Measurements from ENCODE around the gene EFCAB6.

Gene EFCAB6

DNA sequence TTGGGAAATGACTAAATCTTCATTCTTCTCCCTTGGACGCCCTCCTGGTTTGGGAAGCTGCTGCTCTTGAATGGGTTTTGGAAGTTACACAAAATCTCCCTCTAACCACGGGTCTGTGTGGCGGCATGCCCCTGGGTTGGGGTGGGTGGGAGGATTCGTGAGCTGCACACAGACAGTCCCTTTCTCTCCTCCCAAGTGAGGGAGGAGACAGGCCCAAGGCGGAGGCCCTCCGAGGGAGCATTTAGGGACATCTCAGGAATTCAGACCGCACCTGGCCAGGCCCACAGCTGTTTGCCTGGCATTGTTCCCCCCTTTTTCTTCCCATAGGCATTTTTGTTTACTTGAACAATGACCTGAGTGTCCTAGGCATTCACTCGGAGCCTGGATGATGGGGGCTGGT, 306.2 kb downstream of the EFCAB6 start:
- no peak for DNase-seq (ENCODE audit: low read depth in 3 of 3)

DNA sequence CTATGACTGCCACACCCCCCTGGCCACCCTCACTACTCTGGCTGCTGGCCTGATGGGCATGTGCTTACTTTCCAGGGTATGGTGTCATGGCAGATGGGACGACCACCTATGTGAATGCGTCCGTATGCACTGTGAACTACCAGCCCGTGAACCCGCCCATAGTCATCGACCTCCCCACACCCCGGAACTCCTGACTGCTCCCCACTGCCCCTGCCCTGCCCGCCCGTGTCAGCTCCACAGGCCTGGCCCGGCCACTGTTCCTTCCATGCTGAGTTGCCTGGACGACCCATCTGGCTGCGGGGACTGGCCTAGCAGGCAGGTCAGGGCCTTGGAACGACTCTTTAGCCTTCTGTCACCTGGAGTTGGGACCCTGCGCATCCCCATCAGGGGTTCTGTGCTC, 306.7 kb downstream of the EFCAB6 start:
- DNase-seq (ENCODE audit: low read depth in 3 of 3) = no peak

DNA sequence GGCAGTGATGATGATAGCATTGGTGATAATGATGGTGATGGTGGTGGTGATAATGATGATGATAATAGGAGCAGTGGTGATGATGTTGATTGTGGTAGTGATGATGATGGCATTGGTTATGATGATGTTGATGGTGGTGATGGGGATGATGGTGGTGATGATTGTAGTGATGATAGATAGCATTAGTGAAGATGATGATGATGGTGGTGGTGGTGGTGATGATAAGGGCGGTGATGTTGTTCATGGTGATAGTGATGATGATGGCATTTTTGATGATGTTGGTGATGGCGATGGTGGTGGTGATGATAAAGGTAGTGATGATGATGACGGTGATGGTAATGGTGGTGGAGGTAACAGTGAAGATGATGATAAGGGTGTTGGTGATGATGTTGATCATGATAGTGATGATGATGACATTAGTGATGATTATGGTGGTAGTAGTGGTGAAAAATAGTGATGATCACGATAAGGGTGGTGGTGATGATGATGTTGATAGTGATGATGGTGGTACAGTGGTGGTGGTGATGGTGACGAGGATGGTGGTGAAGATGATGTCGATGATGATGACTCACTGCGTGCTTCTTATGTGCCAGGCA, 307.3 kb downstream of the EFCAB6 start:
- no peak for DNase-seq (ENCODE audit: low read depth in 3 of 3)

DNA sequence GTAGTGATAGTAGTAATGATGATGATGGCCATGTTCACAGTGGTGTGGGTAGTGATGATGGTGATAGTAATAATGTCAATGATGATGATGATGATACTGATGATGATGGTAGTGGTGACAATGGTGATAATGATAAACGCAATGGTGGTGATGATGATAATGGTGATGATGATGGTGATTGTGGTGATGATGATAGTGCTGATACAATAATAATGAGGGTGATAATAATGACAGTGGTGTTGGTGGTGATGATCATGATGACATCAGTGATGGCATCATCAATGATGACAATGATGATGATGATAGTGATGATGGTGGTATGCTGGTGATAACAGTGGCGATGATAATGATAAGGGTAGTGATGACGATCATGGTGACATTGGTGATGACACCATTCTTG, 308.0 kb downstream of the EFCAB6 start:
- no peak for DNase-seq (ENCODE audit: low read depth in 3 of 3)

DNA sequence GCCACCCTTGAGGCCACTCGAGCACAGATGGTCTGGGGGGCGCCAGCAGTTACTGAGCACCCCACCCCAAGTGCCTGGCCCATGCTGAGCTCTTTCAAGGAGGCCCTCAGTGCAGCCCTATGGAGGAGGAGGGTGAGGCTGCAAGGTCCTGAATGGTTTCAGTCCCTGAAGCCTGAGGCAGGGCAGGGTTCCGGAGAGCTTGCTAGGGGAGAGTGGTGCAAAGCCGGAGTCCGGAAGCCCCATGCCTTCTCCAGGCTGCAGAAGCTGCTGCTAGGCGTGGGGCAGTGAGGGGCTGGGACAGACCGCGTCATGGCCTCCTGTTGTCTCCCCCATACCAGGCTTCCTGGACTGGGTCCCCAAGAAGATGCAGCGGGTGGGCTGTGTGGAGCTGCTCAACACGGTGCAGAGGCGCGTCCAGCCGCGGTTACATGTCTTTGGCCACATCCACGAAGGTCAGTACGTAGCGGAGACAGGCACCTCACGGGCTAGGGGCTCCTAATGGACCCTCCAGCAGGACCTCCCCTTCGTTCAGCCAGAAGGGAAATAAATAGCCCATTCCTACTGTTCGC, 309.7 kb downstream of the EFCAB6 start:
- no peak for DNase-seq (ENCODE audit: low read depth in 3 of 3)

DNA sequence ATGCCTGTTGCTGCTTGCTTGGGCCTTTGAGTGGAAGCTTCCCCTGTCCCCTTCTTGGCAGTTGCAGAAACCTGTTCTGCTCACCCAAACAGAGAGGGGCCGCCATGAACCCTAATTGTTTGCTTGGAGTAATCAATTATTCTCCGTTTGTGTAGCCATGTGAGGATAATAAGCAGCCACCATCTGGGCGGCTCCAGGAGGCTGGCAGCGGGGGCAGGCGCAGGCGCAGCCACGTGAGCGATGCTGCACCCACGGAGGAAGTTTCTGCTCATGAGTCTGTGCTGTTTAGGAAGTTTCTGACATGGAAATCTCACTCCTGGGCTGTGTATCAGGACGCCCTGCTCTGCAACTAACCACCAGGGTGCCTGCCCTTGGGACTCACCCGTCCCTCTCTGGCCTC, 310.2 kb downstream of the EFCAB6 start:
- DNase-seq (ENCODE audit: low read depth in 3 of 3) = no peak

DNA sequence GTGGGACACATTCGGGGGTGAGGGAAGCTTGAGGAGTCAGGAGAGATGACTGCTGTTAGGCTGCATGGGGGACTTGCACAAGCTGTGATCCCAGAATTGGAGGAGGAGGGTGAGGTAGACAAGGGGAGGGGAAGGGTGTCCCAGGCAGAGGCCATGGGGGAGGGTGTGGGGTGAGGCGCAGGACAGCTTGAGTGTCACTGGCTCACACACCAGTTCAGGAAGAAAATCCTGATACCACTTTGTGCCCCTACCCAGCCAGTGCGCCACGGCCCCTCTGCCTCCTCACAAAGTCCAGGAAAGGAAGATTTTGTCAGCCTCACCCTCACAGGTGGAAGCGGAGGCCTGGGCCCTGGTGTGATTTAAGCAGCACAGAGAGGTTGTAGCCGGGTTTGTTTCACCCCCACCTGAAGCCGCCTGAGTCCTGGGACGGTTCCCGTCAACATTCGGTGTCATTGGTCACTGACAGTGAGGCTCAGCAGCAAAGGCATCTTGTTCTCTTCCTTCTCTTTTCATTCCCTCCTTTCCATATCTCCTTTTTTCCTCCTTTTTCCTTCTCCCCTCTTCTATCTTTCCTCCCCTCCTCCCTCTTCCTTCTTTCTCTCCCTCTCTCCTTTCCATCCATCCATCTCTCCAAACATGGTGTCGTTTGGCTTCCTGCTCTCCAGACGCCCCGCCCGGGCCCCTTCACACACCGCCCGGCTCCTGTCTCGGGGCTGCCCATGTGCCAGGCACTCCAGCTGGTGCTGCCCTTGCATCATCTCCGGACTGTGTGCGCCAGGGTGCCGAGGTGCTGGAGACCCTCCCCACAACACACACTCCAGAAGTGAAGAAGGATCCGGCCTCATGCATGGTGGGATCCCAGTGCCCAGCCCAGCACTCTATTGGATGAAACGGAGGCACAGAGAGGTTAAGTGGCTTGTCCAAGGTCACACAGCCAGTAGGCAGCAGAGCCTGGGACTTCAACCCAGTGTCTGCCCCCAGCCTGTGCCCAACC, 311.0 kb downstream of the EFCAB6 start:
- DNase-seq (ENCODE audit: low read depth in 3 of 3) = no peak

DNA sequence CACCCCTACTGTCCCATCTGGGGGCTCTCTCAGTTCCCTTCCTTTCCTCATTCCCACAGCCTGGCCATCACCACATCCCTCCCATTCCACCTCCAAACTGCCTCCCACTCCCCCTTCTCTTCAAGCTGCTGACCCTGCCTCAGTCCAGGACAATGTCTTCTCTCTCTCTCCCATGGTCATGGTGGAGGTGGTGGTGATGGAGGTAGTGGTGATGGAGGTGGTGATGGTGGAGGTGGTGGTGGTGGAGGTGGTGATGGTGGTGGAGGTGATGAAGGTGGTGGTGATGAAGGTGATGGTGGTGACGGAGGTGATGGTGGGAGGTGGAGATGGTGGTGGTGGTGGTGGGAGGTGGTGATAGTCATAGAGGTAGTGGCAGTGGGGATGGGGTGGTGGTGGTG, 313.2 kb downstream of the EFCAB6 start:
- no peak for DNase-seq (ENCODE audit: low read depth in 3 of 3)

DNA sequence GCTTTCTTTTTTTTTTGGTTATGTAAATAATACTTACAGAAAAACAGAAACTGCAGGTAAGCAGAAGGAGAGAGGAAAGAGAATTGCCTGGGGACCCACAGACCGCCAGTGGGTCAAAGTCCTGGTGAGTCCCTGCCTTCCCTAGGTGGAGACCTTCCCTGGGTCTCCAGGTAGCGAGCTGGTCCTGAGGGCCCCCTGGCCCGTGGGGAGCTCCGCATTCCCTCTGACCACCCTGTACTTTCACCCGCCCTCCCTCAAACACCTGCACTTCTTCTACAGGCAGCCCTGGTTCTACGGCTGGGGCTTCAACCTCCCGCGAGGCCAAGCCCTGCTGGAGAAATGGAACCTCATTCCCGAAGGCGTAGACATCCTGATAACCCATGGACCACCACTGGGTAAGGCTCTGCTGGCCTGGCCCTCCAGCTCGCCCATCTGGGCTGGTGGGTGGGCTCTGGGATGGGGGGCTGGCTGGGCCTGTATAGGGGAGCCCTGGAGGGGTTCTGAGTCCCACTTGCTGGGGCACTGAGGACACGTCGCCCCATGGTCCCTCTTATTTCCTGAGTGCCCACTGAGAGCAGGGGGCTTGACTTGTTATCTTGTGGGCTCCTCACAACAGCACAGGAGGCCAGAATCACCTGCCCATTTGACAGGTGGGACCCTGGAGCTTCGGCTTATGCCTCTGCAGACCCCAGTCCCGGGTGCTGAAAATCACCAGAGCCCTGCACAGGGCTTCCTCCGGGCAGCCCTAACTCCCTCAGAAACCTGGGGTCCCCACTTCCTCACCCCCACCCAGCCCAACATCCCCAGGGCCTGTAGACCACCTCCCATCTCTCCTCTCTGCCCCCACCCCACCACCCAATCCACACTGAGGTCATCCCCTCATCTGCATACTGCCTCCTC, 313.9 kb downstream of the EFCAB6 start:
- no peak for DNase-seq (ENCODE audit: low read depth in 3 of 3)

DNA sequence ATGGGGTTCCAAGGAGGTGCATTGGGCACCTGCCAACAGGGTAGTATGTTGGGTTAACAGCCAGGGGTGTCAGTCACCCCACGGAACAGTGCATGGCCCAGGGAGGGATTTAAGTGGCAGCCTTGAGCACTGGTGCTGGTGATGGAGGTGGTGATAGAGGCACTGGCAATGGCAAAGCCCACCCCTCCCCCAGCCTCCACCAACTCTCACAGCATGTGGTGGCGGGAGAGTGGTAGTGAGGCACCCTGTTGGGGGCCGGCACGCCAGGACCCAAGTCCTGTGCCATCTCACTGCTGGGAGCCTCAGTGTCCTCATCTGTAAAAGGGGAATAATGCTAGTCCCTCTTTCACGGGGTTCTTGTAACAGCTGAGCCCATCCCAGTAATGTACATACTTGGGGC, 318.8 kb downstream of the EFCAB6 start:
- DNase-seq (ENCODE audit: low read depth in 3 of 3) = no peak

DNA sequence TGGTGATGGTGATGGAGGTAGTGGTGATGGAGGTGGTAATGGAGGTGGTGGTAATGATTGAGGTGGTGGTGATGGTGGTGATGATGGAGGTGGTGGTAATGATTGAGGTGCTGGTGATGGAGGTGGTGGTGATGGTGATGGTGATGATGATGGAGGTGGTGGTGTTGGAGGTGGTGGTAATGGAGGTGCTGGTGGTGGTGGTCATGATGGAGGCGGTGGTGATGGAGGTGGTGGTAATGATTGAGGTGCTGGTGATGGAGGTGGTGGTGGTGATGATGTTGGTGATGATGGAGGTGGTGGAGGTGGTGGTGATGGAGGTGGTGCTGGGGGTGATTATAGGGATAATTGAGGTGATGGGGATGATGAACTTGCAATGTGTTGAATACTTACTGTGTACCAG, 320.4 kb downstream of the EFCAB6 start:
- no peak for DNase-seq (ENCODE audit: low read depth in 3 of 3)

DNA sequence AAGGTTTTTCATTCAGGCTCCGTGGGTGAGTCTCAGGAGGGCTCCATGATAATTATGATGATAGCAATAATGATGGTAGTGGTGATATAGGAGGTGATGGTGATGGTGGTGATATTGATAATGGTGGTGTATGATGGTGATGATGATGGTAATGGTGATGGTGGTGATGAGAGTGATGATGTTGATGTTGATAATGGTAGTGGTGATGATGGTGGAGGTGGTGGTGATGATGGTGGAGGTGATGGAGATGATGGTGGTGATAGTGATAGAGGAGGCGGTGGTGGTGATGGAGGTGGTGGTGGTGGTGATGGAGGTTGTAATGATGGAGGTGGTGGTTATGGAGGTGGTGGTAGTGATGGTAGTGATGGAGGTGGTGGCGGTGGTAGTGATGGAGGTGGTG, 320.9 kb downstream of the EFCAB6 start:
- DNase-seq (ENCODE audit: low read depth in 3 of 3) = no peak

DNA sequence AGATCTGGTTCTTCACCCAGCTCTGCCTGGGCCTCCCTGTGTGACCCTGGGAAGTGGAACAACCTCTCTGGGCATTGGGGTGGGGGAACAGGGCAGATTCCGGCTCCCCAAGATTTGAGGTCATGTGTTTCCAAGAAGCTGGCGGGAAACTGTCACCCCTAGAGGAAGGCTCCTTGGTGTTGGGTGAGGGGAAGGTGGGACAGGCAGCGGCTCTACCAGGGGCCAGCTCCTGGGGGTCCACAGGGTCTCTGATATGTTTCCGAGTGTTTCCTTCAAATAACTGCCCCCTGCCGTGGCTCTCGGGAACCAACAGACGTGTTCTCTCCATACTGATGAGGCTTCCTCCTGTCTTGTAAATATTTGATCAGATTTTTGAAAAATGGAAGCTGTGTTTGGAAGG, 321.8 kb downstream of the EFCAB6 start:
- no peak for DNase-seq (ENCODE audit: low read depth in 3 of 3)

DNA sequence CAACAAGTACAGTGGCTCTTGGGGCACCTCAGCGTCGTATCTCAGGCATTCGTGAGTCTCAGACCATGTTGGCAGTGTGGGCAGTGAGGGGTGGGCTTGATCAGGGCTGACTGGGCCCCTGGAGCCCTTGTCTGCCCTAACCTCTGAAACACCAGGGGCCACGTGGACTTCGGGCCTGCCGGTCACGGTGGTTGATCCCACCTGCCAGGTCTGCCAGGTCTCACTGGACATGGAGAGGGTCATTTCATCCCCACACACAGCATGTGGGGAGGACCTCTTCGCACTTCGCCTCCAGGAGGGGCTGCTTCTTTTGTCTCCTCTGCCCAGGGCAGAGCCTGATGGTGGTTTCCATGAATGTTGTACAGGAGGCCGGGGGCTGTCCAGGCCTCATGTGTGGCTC, 323.2 kb downstream of the EFCAB6 start:
- DNase-seq (ENCODE audit: low read depth in 3 of 3) = no peak

DNA sequence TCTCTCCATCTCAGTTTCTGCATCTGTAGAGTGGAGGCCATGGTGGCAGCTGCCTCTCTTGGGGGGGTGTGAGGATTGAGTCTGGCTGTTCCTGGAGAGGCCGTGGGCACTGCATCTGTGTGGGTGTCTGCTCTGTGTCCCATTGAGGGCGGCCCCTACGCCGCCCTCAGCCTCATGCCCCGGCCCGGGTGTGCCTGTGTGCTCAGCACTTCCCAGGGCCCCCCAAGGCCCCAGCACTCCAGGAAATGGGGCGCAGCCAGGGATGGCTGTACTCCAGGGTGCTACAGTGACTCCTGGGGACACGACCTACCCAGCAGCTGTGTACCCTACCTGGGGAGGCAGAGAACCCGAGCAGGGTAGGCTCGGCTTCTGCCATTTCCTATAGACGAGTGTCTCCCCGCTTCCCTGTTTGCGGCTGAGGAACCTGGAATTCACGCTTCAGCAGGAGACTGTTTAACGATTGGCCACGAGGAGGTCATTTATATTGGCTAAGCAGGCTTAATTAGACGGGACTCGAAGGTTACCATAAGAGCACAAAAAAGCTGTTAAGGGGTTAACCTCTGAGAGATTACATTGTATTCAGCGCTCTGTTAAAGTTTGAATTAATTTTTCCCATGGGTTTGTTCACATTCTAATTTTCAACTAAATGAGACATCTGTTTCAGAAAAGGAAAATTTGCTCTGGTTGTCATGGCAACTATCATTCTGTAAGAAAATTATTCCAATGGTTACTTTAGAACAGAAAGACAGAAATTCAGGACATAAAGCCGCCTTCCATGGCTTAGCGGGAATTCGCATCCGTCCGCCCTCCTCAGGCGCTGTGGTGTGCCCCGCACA, 323.9 kb downstream of the EFCAB6 start:
- DNase-seq (ENCODE audit: low read depth in 3 of 3) = no peak

DNA sequence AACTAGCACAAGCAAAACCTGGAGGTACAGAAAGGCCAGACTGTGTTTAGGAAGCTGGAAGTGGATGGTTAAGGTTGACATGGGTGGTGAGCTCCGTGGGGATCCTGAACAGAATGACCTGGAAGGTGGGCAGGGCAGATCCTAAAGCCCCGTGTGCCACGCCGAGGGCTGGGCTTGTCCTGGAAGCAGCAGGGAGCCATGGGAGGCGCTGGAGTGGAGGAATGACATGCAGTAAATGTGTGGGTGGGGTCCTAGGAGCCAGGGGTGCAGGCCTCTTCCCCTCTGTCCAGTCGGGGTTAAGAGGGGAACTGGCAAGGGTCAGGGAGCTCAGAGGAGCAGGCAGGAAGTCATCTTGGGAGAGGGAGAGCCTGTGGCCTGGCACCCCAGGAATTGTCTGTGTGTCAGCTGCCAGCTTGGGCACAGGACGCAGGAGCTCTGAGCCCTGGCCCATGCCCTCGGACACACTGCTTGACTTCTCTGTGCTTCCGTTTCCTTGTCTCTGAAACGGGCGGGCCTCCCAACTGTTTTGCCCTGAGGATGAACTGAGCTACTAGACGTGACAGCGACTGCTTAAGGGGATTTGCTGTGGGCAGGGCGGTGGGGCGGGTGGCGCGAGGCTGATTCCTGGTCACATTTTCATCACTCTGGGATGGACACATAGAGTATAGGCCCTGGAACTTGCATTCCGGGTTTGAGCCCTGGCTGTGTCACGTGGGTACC, 324.6 kb downstream of the EFCAB6 start:
- DNase-seq (ENCODE audit: low read depth in 3 of 3) = no peak

DNA sequence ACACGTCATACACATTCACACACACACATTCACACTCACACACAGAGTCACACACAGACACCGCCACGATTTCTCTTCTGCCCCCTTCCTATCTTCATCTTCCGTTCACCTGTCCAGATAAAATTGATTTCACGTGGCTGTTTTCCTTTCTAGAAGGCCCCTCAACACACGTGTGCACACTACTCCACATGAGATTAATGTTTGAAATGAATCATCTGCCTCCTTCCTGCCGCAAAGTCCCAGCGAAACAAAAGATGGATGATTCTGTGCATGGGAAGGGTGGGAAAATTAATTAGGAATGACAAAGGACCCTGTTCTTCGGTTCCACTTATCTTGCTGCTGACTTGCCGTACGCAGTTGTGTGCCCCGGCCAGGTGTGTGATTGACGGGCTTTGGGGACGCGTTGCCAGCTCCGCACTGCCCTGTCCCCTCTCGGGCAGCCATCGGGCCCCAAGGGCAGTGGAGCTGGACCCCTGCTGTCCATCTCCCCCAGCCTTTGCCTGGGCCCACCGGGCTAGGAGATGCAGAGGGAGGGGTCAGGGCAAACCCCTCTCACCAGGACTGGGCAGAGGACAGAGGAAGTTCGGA, 326.5 kb downstream of the EFCAB6 start:
- no peak for DNase-seq (ENCODE audit: low read depth in 3 of 3)

DNA sequence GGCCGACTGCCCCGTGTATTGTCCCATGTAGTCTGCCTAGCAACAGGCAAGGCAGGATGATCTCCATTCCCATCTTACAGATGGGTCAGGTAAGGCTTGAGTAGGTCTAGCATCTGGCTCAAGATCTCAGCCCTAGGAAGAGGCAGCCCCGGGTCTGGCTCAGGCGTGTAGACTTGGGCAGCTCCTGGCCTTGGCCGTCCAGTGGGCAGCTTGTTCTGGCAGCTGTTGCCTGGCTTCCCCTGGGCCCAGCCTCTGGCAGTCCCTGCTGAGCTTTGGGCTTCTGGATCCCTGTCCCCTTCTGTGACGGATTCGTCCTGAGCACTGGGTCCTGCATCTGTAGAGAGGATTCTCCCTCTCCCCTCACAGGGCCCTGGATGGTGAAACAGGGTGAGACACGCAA, 327.9 kb downstream of the EFCAB6 start:
- DNase-seq (ENCODE audit: low read depth in 3 of 3) = no peak

DNA sequence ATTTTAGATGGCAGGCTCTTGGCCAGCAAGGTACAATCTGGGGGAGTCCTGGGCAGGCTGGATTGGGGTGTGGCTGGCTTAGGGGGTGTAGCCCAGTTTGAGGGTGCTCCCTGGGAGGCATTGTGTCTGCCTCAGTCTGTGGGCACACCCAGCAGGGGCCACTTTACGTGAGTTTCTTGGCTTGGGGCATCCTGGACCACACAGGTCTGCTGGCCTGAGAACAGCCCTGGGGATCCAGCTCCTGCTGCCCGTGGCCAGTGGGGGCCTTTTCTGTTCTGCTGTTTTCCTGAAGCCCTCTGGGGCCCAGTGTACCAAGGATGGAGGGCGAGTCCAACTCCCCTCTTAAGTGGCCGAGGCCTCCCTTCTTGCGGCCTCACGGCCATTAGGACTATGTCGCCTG, 328.4 kb downstream of the EFCAB6 start:
- DNase-seq (ENCODE audit: low read depth in 3 of 3) = no peak

DNA sequence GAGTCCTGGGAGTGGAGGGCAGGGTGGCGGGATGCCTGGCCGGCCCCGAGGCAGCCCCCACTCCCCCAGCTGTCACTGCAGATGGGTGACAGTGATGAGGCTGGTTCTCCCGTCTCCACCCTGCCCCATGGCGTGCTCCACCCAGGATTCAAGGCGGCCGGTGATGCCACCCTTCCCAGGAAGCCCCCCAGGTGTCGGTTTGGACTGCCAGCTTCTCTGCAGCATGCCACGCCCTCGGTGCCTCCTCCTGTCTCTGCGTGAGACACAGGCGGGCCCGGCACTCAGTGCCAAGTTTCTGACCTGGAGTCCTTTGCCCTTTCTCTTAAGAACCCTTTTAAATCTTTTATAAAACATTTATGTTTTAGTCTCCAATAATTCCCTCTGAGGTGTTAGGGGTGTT, 328.8 kb downstream of the EFCAB6 start:
- no peak for DNase-seq (ENCODE audit: low read depth in 3 of 3)

Measured in stimulated activated CD4-positive, alpha-beta T cell treated with anti-CD3 and anti-CD28 coated beads, TNF-alpha, amount 100 ng/mL, for 24 hours (primary cell).